Esophagus squamous epithelium (tissue), 5 donors: ENCODE measurements around the gene TUBA3C. TPM values are rescaled to one million over a fixed set of nuclear protein-coding genes. Genes with fewer than 3 reads are reported as not detected.

Experiments
- DNase-seq: peaks from one replicate; lab custom pipeline; 2025; lab: John Stamatoyannopoulos, UW
- H3K27ac ChIP-seq, 4 donors: fragments of 200-600 bp; sonication (generic); one replicate each; pipeline ENCODE4 v1.5.1; 2016 to 2019; ENCODE audit warnings: mild to moderate bottlenecking in 1 of 4
- H3K27me3 ChIP-seq, 4 donors: fragments of 200-600 bp; sonication (generic); 1 replicate in 3 of 4; 2 replicates in 1 of 4; pipeline versions ENCODE4 v1.5.1 to v1.6.0; 2017 to 2021; ENCODE audit warnings: antibody characterized with exemption in 1 of 4
- H3K36me3 ChIP-seq, 3 donors: fragments of 200-600 bp; sonication (generic); one replicate each; pipeline ENCODE4 v1.5.1; 2016 to 2019
- H3K4me1 ChIP-seq, 3 donors: fragments of 200-600 bp; sonication (generic); one replicate each; pipeline ENCODE4 v1.5.1; 2017 to 2019
- H3K4me3 ChIP-seq, 4 donors: fragments of 200-600 bp; sonication (generic); 1 replicate in 3 of 4; 2 replicates in 1 of 4; pipeline ENCODE4 v1.5.1; 2016 to 2019; ENCODE audit warnings: mild to moderate bottlenecking in 2 of 4, moderate library complexity in 1 of 4
- H3K9me3 ChIP-seq, 3 donors: fragments of 200-600 bp; sonication (generic); one replicate each; pipeline ENCODE4 v1.5.1; 2016 to 2019
- POLR2A ChIP-seq, 4 donors: fragments of 450-650 bp; IDR thresholded peaks; one replicate each; pipeline ENCODE4 v1.6.1; 2017; ENCODE audit warnings: antibody characterized with exemption in 4 of 4, mild to moderate bottlenecking in 4 of 4, moderate library complexity in 3 of 4
- WGBS, 2 donors: methylation state at CpG; one replicate each; pipeline ENCODE4 v1.1.5; 2018; 5-methylcytosine and 5-hydroxymethylcytosine counted together
- intact Hi-C: fragments of 100-400 bp; cut with DNase I; formaldehyde crosslinking; loops from one replicate; pipeline ENCODE4 v1.15.0; 2022
- total RNA-seq, 4 donors: library from RNA; depleted of rRNA; stranded (reverse); fragments of >200 nt; gene quantifications; one replicate each; pipeline ENCODE4 v1.1.0, GENCODE V29; 2016
- TF ChIP-seq, protein P1 (sequence below), 6 experiments: fragments of 450-650 bp in 4 of 6; fragments of 200-600 bp in 2 of 6; sonication (generic) in 2 of 6; IDR thresholded peaks; one replicate each; pipeline ENCODE4 v1.5.1; 2016 to 2019; ENCODE audit warnings: antibody characterized with exemption in 6 of 6, mild to moderate bottlenecking in 4 of 6, moderate library complexity in 4 of 6
- donor health status: DM: yes; HTN: yes; CAD: no.

Gene TUBA3C
- total RNA-seq, 4 donors from 2014 or later = not detected

DNA sequence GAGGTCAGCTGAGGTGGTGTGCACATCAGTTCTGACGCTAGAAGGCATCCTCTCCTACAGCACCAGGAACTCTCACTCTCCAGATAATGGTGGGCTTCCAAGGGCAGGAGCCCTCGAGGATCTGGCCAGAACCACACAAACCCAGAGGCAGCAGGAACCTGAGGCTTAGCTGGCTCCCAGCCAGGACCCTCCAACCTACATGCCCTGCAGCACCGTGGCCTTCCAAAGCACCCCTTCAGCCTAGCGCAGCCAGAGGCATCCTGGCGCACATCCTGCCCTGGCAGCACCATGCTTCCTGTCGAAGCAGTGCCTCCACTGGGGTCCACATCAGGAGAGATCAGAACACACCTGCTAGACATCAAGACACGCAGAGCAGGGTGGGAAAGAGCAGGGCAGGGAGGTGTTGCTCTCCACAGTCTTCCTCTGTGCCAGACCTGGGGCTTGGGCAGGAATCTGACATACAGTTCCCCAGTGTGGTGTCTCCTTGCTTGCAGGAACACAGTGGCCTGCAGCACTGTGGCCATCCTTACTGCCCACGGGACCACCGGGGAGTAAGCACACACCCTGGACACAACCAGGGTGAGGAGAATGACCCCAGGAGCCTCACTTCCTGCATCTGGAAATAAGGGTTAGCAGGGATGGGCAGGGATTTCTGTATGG lies 21.7 kb downstream of the TUBA3C start:
- H3K4me1 ChIP-seq = no peaks in the 10 kb centered on the region
- intact Hi-C loops = no loop called here
- 70 to 77% methylated on average over 2 to 3 of the region's 9 CpGs for WGBS, 2 donors
- no peaks in the 10 kb centered on the region for H3K36me3 ChIP-seq
- H3K9me3 ChIP-seq = peaks cover 0 to 51% (median 5%) of the 10 kb centered on the region in 3 donors
- H3K4me3 ChIP-seq = no peak overlapping the region
- DNase-seq = no peak
- TF ChIP-seq, protein P1, sequence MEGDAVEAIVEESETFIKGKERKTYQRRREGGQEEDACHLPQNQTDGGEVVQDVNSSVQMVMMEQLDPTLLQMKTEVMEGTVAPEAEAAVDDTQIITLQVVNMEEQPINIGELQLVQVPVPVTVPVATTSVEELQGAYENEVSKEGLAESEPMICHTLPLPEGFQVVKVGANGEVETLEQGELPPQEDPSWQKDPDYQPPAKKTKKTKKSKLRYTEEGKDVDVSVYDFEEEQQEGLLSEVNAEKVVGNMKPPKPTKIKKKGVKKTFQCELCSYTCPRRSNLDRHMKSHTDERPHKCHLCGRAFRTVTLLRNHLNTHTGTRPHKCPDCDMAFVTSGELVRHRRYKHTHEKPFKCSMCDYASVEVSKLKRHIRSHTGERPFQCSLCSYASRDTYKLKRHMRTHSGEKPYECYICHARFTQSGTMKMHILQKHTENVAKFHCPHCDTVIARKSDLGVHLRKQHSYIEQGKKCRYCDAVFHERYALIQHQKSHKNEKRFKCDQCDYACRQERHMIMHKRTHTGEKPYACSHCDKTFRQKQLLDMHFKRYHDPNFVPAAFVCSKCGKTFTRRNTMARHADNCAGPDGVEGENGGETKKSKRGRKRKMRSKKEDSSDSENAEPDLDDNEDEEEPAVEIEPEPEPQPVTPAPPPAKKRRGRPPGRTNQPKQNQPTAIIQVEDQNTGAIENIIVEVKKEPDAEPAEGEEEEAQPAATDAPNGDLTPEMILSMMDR (IDR thresholded peaks at IDR 0.05) = no peak
- TF ChIP-seq POLR2A (IDR thresholded peaks at IDR 0.05) = no peak
- no peak overlapping the region for H3K27ac ChIP-seq
- no peaks in the 10 kb centered on the region for H3K27me3 ChIP-seq

DNA sequence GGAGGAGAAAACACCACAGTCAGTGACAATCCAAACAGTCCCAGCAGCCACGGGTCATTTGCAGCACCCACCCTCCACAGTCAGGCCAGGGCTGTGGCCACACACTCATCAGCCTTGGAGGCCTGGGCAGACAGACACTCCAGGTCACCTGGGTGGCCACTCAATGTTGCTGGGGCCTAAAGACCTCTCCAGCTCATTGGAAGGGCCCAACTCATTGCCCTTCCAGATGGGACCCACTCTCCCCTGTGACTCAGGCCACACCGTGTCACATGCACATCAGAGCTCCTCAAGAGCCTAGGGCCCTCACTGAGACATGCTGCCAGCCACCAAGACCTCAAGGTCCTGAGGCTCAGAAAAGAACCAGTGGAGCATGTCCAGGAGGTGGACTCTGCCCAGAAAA lies 22.4 kb downstream of the TUBA3C start:
- H3K27ac ChIP-seq = no peak overlapping the region
- no peaks in the 10 kb centered on the region for H3K27me3 ChIP-seq
- H3K36me3 ChIP-seq = no peaks in the 10 kb centered on the region
- peaks cover 0 to 58% (median 5%) of the 10 kb centered on the region in 3 donors for H3K9me3 ChIP-seq
- intact Hi-C loops = no loop called here
- no peak for TF ChIP-seq POLR2A (IDR thresholded peaks at IDR 0.05)
- TF ChIP-seq, protein P1 (IDR thresholded peaks at IDR 0.05) = no peak
- no peaks in the 10 kb centered on the region for H3K4me1 ChIP-seq
- no peak for DNase-seq
- 43 to 60% methylated on average over 1 of the region's 2 CpGs for WGBS, 2 donors
- no peak overlapping the region for H3K4me3 ChIP-seq

DNA sequence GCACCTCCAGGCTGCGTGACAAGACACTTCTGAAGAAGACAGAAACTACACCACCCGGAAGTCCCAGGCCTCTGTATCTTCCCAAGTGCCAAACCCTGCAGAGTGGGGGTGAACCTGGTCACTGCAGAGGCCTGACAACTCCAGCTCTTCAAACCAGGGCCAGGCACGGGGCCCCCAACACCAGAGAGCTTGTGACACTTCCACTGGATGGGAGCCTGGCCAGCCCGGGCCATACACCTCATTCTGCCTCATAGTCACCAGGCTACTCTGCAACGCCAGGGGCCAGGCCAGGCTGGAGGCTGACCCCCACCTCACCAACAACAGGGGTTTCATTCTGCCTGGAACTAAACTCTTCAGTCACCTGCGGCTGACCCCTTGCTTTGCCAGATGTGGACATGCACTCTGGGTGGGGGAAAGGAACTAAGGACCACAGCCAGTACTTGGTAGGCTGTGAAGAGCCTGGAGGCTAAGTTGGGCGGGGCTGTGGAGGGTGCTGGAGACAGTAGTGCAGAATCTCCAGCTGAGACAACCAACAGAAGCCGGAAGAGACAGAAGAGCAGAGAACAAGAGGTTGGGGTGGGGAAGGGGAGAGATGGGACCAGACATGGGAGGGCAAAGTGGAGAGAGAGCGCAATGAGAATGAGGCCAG lies 23.0 kb downstream of the TUBA3C start:
- Histone ChIP-seq H3K27me3 (no peaks in the 10 kb centered on the region), H3K27ac (no peak overlapping the region), H3K36me3 (no peaks in the 10 kb centered on the region), H3K9me3 (peaks cover 0 to 61% (median 5%) of the 10 kb centered on the region in 3 donors), H3K4me3 (no peak overlapping the region), H3K4me1 (no peaks in the 10 kb centered on the region)
- DNase-seq = no peak
- intact Hi-C loops = no loop called here
- 49 to 56% methylated on average over 6 to 7 of the region's 9 CpGs for WGBS, 2 donors
- TF ChIP-seq POLR2A (IDR thresholded peaks at IDR 0.05) = no peak
- TF ChIP-seq, protein P1 (IDR thresholded peaks at IDR 0.05) = no peak

DNA sequence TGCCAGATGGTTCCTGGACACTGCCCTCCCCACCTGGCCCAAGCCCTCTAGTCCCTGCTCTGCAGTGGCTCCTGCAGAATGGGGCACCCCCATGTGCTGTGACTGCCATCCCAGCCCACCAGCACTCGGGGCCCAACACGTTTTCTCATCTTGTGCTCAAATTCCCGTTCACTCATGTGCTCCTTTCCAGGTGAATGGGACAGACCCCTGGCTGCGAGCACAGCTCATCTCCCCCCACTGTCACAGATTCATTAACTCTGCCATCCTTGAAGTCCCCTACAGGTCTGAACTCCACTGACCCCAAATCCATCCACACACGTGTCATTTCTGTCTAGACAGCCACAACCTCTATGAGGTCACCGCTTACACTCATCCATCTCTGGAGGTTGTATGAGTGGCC lies 23.6 kb downstream of the TUBA3C start:
- no peak overlapping the region for H3K27ac ChIP-seq
- intact Hi-C loops = no loop called here
- 30 to 43% methylated on average over 3 to 5 of the region's 6 CpGs for WGBS, 2 donors
- no peaks in the 10 kb centered on the region for H3K36me3 ChIP-seq
- H3K4me1 ChIP-seq = no peaks in the 10 kb centered on the region
- TF ChIP-seq, protein P1 (IDR thresholded peaks at IDR 0.05) = no peak
- no peak for TF ChIP-seq POLR2A (IDR thresholded peaks at IDR 0.05)
- DNase-seq = no peak
- no peaks in the 10 kb centered on the region for H3K27me3 ChIP-seq
- peaks cover 0 to 55% (median 5%) of the 10 kb centered on the region in 3 donors for H3K9me3 ChIP-seq
- H3K4me3 ChIP-seq = no peak overlapping the region

DNA sequence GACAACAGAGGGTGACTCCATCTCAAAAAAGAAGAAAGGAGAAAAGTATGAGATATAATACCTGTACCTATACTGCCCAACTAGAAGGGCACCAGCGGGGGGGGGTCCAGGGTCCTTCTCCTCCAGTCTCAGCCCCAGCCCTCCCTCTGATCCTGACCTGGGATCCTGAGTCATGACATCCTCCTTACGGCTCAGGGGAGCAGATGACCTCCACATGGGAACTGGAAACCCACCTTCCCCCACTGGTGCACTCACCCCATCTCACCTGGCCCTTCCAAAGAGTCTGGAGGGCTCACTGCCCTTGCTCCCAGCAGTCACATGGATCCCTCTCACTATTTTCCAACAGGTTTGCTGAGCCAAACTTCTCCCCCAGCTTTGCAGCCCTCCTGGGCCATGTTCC lies 24.2 kb downstream of the TUBA3C start:
- intact Hi-C loops = no loop called here
- peaks cover 0 to 49% (median 5%) of the 10 kb centered on the region in 3 donors for H3K9me3 ChIP-seq
- H3K27me3 ChIP-seq = no peaks in the 10 kb centered on the region
- no peak overlapping the region for H3K4me3 ChIP-seq
- no peaks in the 10 kb centered on the region for H3K4me1 ChIP-seq
- no peak for TF ChIP-seq POLR2A (IDR thresholded peaks at IDR 0.05)
- TF ChIP-seq, protein P1 (IDR thresholded peaks at IDR 0.05) = no peak
- H3K27ac ChIP-seq = no peak overlapping the region
- WGBS, 2 donors = 53 to 80% methylated on average over 1 to 2 of the region's 2 CpGs
- no peak for DNase-seq
- H3K36me3 ChIP-seq = no peaks in the 10 kb centered on the region
